NCI-H526 (cell line): ENCODE data around the gene EXOSC1.
"Not testable (repeated sequence)": the region's sequence is repeated elsewhere in the genome, so short reads cannot be mapped to it uniquely, and the experiment has no call there.

ENCODE experiments used
- DNase-seq, 2 experiments: peaks; one replicate each; lab custom pipeline; 2025; lab: John Stamatoyannopoulos, UW

The EXOSC1 gene

GRCh38 chr10:97459111-97459510, 13.3 kb upstream of the EXOSC1 start:
- DNase-seq = no peak

- DNase-seq = no peak
These were observed 10.9 kb upstream of the EXOSC1 start for GRCh38 chr10:97456686-97457065.

- DNase-seq = no peak
These were observed 10.4 kb upstream of the EXOSC1 start for GRCh38 chr10:97456034-97456685.

- no peak for DNase-seq
These were observed 8.7 kb upstream of the EXOSC1 start for GRCh38 chr10:97454330-97455036.

GRCh38 chr10:97452352-97452751, 6.5 kb upstream of the EXOSC1 start:
- no peak for DNase-seq

- no peak for DNase-seq
These were observed 5.8 kb upstream of the EXOSC1 start for GRCh38 chr10:97451605-97452004.

GRCh38 chr10:97450828-97451227, 5.0 kb upstream of the EXOSC1 start:
- no peak for DNase-seq

- no peak for DNase-seq
These were observed 467 bp downstream of the EXOSC1 start for GRCh38 chr10:97445357-97445721.

GRCh38 chr10:97444212-97444611, 1.6 kb downstream of the EXOSC1 start:
- DNase-seq = no peak

- no peak for DNase-seq
These were observed 3.5 kb downstream of the EXOSC1 start for GRCh38 chr10:97442277-97442676.

- no peak for DNase-seq
These were observed 10.6 kb downstream of the EXOSC1 start for GRCh38 chr10:97435211-97435610.

GRCh38 chr10:97434557-97434956, 11.2 kb downstream of the EXOSC1 start:
- DNase-seq = no peak

GRCh38 chr10:97434055-97434454, 11.8 kb downstream of the EXOSC1 start:
- DNase-seq = no peak

- no peak for DNase-seq
These were observed 17.2 kb downstream of the EXOSC1 start for GRCh38 chr10:97428572-97428981.

- peak in 1 of 2 experiments; percentile 48 for DNase-seq
These were observed 18.1 kb downstream of the EXOSC1 start for GRCh38 chr10:97427571-97428179.

- DNase-seq = peak in 1 of 2 experiments; percentile 15
These were observed 18.8 kb downstream of the EXOSC1 start for GRCh38 chr10:97426776-97427570.

- peak; percentile 75 to 90 for DNase-seq
These were observed 19.6 kb downstream of the EXOSC1 start, which contains the start of gene PGAM1 for GRCh38 chr10:97425964-97426775. Gene PGAM1, plus strand, starts transcription at chr10:97426191. Its CDS starts 117 bp downstream, at chr10:97426308.

GRCh38 chr10:97423757-97424098, 22.1 kb downstream of the EXOSC1 start:
- DNase-seq = not testable (repeated sequence)

GRCh38 chr10:97416565-97416964, 29.2 kb downstream of the EXOSC1 start:
- no peak for DNase-seq

GRCh38 chr10:97412891-97413304, 32.9 kb downstream of the EXOSC1 start:
- DNase-seq = no peak

- no peak for DNase-seq
These were observed 34.4 kb downstream of the EXOSC1 start for GRCh38 chr10:97411406-97411805.
